Stimulated activated CD4-positive, alpha-beta T cell treated with anti-CD3 and anti-CD28 coated beads, Interleukin-1b, Interleukin-23, amount 100 ng/mL, for 24 hours (primary cell): ENCODE measurements around the gene METTL8.

Experiments
- DNase-seq, 4 experiments: peaks; one replicate each; pipeline ENCODE4 v3.0.0-alpha.2; 2020; ENCODE audit warnings: low read depth in 4 of 4, low spot score in 1 of 4

METTL8 gene

GRCh38 chr2:171433763-171434012 is at the start of gene METTL8:
METTL8 (minus strand) TSS chr2:171433990; CDS start chr2:171392185, 41,805 bp downstream.
- no peak for DNase-seq

GRCh38 chr2:171482877-171483276 is 49.1 kb upstream of the METTL8 start:
- DNase-seq = no peak

GRCh38 chr2:171482308-171482707 is 48.5 kb upstream of the METTL8 start:
- DNase-seq = no peak

- no peak for DNase-seq
Measured at GRCh38 chr2:171480908-171481307, 47.1 kb upstream of the METTL8 start.

GRCh38 chr2:171479154-171479814 is 45.5 kb upstream of the METTL8 start:
- no peak for DNase-seq

- no peak for DNase-seq
Measured at GRCh38 chr2:171478345-171478744, 44.6 kb upstream of the METTL8 start.

GRCh38 chr2:171475979-171476378 is 42.2 kb upstream of the METTL8 start:
- DNase-seq = no peak

- DNase-seq = no peak
Measured at GRCh38 chr2:171470129-171470528, 36.3 kb upstream of the METTL8 start.

GRCh38 chr2:171469176-171469575 is 35.4 kb upstream of the METTL8 start:
- DNase-seq = no peak

- no peak for DNase-seq
Measured at GRCh38 chr2:171460537-171460936, 26.7 kb upstream of the METTL8 start.

GRCh38 chr2:171459498-171459897 is 25.7 kb upstream of the METTL8 start:
- DNase-seq = no peak

- DNase-seq = no peak
Measured at GRCh38 chr2:171452773-171453172, 19.0 kb upstream of the METTL8 start.

- no peak for DNase-seq
Measured at GRCh38 chr2:171451074-171451473, 17.3 kb upstream of the METTL8 start.

GRCh38 chr2:171447675-171448074 is 13.9 kb upstream of the METTL8 start:
- DNase-seq = no peak

- DNase-seq = no peak
Measured at GRCh38 chr2:171441470-171441869, 7.7 kb upstream of the METTL8 start.

- no peak for DNase-seq
Measured at GRCh38 chr2:171436307-171436706, 2.5 kb upstream of the METTL8 start.

GRCh38 chr2:171434013-171434989 is 511 bp upstream of the METTL8 start, which contains the start of gene DCAF17:
DCAF17 (plus strand) TSS chr2:171434226; CDS start chr2:171434578, 352 bp downstream.
- DNase-seq = peak; percentile 69 to 92 (median 82)

- peak in 2 of 4 experiments; percentile 25 to 27 for DNase-seq
Measured at GRCh38 chr2:171432969-171433762, 624 bp downstream of the METTL8 start.

GRCh38 chr2:171432206-171432968 is 1.4 kb downstream of the METTL8 start:
- DNase-seq = no peak

- DNase-seq = no peak
Measured at GRCh38 chr2:171431677-171432167, 2.1 kb downstream of the METTL8 start.
